Measurements from ENCODE around the gene L3MBTL4.
"Not testable (repeated sequence)": the region's sequence is repeated elsewhere in the genome, so short reads cannot be mapped to it uniquely, and the experiment has no call there.

L3MBTL4 gene

GRCh38 chr18:6203791-6204190, 210.9 kb downstream of the L3MBTL4 start:
- no peak for DNase-seq (ENCODE audit: low read depth, low spot score)
- ChIA-PET CTCF (no interaction called here), POLR2A (no interaction called here)
- no peak overlapping the region for H3K4me3 ChIP-seq (ENCODE audit: low read depth, low read length)
- TF ChIP-seq CTCF (IDR thresholded peaks at IDR 0.05; ENCODE audit: insufficient read depth, low read length, missing control alignments): no peak

- no peak for DNase-seq (ENCODE audit: low read depth, low spot score)
- H3K4me3 ChIP-seq (ENCODE audit: low read depth, low read length): no peak overlapping the region
- POLR2A ChIA-PET: no interaction called here
- no peak for TF ChIP-seq CTCF (IDR thresholded peaks at IDR 0.05; ENCODE audit: insufficient read depth, low read length, missing control alignments)
- CTCF ChIA-PET: interaction anchor here (1.0 kb wide), 1 partner anchor 17 kb away, joined by 3 read pairs; no protein-coding TSS in a partner anchor
These were observed 211.8 kb downstream of the L3MBTL4 start for GRCh38 chr18:6202861-6203260.

- CTCF ChIA-PET: no interaction called here
- DNase-seq (ENCODE audit: low read depth, low spot score): no peak
These were observed 214.4 kb downstream of the L3MBTL4 start for GRCh38 chr18:6200204-6200774.

GRCh38 chr18:6199777-6200176, 214.9 kb downstream of the L3MBTL4 start:
- ChIA-PET CTCF (no interaction called here), POLR2A (no interaction called here)
- DNase-seq (ENCODE audit: low read depth, low spot score): no peak
- no peak for TF ChIP-seq CTCF (IDR thresholded peaks at IDR 0.05; ENCODE audit: insufficient read depth, low read length, missing control alignments)
- no peak overlapping the region for H3K4me3 ChIP-seq (ENCODE audit: low read depth, low read length)

More at GRCh38 chr18:6200204-6200774, 214.4 kb downstream of the L3MBTL4 start:
- H3K4me3 ChIP-seq (ENCODE audit: low read depth, low read length): no peak overlapping the region
- POLR2A ChIA-PET: no interaction called here
- TF ChIP-seq CTCF (IDR thresholded peaks at IDR 0.05; ENCODE audit: insufficient read depth, low read length, missing control alignments): no peak

- no peak for TF ChIP-seq CTCF (IDR thresholded peaks at IDR 0.05; ENCODE audit: insufficient read depth, low read length, missing control alignments)
- CTCF ChIA-PET: no interaction called here
- no peak overlapping the region for H3K4me3 ChIP-seq (ENCODE audit: low read depth, low read length)
- POLR2A ChIA-PET: no interaction called here
- no peak for DNase-seq (ENCODE audit: low read depth, low spot score)
These were observed 216.1 kb downstream of the L3MBTL4 start for GRCh38 chr18:6198585-6198984.

- no peak for TF ChIP-seq CTCF (IDR thresholded peaks at IDR 0.05; ENCODE audit: insufficient read depth, low read length, missing control alignments)
- no peak for DNase-seq (ENCODE audit: low read depth, low spot score)
- H3K4me3 ChIP-seq (ENCODE audit: low read depth, low read length): no peak overlapping the region
- ChIA-PET CTCF (interaction anchor here (1.0 kb wide), 1 partner anchor 315 kb away, joined by 3 read pairs; no protein-coding TSS in a partner anchor), POLR2A (no interaction called here)
These were observed 220.1 kb downstream of the L3MBTL4 start for GRCh38 chr18:6194640-6195039.

- H3K4me3 ChIP-seq (ENCODE audit: low read depth, low read length); CTCF ChIA-PET; POLR2A ChIA-PET; DNase-seq (ENCODE audit: low read depth, low spot score): not testable (repeated sequence)
These were observed 228.9 kb downstream of the L3MBTL4 start for GRCh38 chr18:6185782-6186181.
